Osteoblast (primary cell): ENCODE measurements around the gene TNK1. TPM values are rescaled to one million over a fixed set of nuclear protein-coding genes. Genes with fewer than 3 reads are reported as not detected.
"Not testable (repeated sequence)": the region's sequence is repeated elsewhere in the genome, so short reads cannot be mapped to it uniquely, and the experiment has no call there.

ENCODE experiments used
- DNase-seq: peaks from one replicate; pipeline ENCODE4 v3.0.0; 2011; ENCODE audit warnings: low spot score, mixed read lengths; ENCODE audit not compliant: insufficient read length; ENCODE audit errors: missing footprints
- H2AFZ ChIP-seq: 2 replicates; pipeline ENCODE4 v1.6.0; 2011; ENCODE audit warnings: mild to moderate bottlenecking, low read length
- H3K27ac ChIP-seq: 2 replicates; pipeline ENCODE4 v1.5.1; 2011; ENCODE audit warnings: mild to moderate bottlenecking, low read depth, low read length, moderate library complexity
- H3K27me3 ChIP-seq: 2 replicates; pipeline ENCODE4 v1.6.0; 2012; ENCODE audit warnings: mild to moderate bottlenecking, control low read depth, inconsistent platforms, low read length, moderate library complexity; ENCODE audit not compliant: insufficient read depth
- H3K36me3 ChIP-seq: 2 replicates; pipeline ENCODE4 v1.5.1; 2011; ENCODE audit warnings: mild to moderate bottlenecking, low read length, control low read depth, moderate library complexity; ENCODE audit not compliant: insufficient read depth
- H3K4me1 ChIP-seq: 2 replicates; pipeline ENCODE4 v1.5.1; 2011; ENCODE audit warnings: mild to moderate bottlenecking, low read length, control low read depth, moderate library complexity; ENCODE audit not compliant: insufficient read depth
- H3K4me2 ChIP-seq: 2 replicates; pipeline ENCODE4 v1.6.0; 2011; ENCODE audit warnings: mild to moderate bottlenecking, low read length; ENCODE audit not compliant: insufficient read depth
- H3K4me3 ChIP-seq: fragments of 200-600 bp; sonication (generic); 3 replicates; pipeline ENCODE4 v1.5.1; 2012; ENCODE audit warnings: mild to moderate bottlenecking, low read length, inconsistent platforms; ENCODE audit not compliant: insufficient read depth
- H3K79me2 ChIP-seq: 2 replicates; pipeline ENCODE4 v1.6.0; 2012; ENCODE audit warnings: mild to moderate bottlenecking, low read length, control low read depth, inconsistent platforms; ENCODE audit not compliant: insufficient read depth
- H3K9me3 ChIP-seq: 2 replicates; pipeline ENCODE4 v1.5.1; 2011; ENCODE audit warnings: low read depth, low read length, control low read depth
- H4K20me1 ChIP-seq: 2 replicates; pipeline ENCODE4 v1.6.0; 2012; ENCODE audit warnings: mild to moderate bottlenecking, low read length, control low read depth; ENCODE audit not compliant: insufficient read depth
- total RNA-seq: library from RNA; depleted of rRNA; stranded (reverse); fragments of >200 nt; gene quantifications from 2 replicates; pipeline ENCODE4 v1.2.3, GENCODE V29; 2012
- TF ChIP-seq, protein P1 (sequence below): IDR thresholded peaks from 2 replicates; pipeline ENCODE4 v1.5.1; 2011; ENCODE audit warnings: mild to moderate bottlenecking, low read depth, low read length, moderate library complexity; ENCODE audit errors: extremely low read depth

Gene TNK1
- total RNA-seq, 1 donor, result 0.36 TPM

DNA sequence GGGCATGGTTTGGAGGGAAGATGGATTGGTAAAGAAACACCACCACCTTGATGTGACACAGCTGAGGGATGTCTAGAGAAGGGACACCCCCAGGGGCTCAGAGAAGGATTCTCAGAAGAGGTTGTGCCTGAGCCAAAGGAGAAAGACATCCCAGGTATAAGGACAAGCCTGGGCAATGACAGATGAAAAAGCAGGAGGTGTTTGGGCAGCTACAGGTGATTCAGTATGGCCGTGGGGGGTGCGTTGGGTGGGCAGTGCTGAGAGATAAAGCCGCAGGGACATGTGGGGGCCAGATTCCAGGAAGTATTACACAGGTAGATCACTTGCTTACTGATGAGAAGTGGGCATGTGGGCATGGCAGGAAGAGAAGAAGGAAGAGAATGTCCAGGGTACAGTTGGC is 19.0 kb upstream of the TNK1 start:
- Histone ChIP-seq H3K27me3 (no peaks in the 10 kb centered on the region), H2AFZ (no peak overlapping the region), H3K9me3 (no peaks in the 10 kb centered on the region), H3K27ac (no peak overlapping the region), H3K4me2 (no peak overlapping the region), H4K20me1 (no peaks in the 10 kb centered on the region), H3K36me3 (no peaks in the 10 kb centered on the region), H3K4me1 (no peaks in the 10 kb centered on the region), H3K4me3 (no peak overlapping the region), H3K79me2 (no peaks in the 10 kb centered on the region)
- DNase-seq, result no peak
- TF ChIP-seq, protein P1, sequence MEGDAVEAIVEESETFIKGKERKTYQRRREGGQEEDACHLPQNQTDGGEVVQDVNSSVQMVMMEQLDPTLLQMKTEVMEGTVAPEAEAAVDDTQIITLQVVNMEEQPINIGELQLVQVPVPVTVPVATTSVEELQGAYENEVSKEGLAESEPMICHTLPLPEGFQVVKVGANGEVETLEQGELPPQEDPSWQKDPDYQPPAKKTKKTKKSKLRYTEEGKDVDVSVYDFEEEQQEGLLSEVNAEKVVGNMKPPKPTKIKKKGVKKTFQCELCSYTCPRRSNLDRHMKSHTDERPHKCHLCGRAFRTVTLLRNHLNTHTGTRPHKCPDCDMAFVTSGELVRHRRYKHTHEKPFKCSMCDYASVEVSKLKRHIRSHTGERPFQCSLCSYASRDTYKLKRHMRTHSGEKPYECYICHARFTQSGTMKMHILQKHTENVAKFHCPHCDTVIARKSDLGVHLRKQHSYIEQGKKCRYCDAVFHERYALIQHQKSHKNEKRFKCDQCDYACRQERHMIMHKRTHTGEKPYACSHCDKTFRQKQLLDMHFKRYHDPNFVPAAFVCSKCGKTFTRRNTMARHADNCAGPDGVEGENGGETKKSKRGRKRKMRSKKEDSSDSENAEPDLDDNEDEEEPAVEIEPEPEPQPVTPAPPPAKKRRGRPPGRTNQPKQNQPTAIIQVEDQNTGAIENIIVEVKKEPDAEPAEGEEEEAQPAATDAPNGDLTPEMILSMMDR, result no peak

DNA sequence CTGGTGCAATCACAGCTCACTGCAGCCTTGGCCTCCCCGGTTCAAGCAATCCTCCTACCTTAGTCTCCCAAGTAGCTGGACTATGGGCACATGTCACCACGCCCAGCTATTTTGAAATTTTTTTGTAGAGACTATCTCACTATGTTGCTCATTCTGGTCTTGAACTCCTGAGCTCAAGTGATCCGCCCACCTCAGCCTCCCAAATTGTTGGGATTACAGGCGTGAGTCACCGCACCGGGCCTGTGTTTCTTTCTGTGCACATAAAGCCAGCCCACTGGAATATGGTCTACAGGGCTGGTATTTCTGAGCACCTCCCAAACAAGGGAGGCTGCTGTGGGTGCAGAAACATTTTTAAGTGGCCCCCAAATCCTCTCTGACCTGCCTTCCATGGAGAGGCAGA is 17.6 kb upstream of the TNK1 start:
- DNase-seq, result peak; percentile 66
- TF ChIP-seq, protein P1, result no peak

DNA sequence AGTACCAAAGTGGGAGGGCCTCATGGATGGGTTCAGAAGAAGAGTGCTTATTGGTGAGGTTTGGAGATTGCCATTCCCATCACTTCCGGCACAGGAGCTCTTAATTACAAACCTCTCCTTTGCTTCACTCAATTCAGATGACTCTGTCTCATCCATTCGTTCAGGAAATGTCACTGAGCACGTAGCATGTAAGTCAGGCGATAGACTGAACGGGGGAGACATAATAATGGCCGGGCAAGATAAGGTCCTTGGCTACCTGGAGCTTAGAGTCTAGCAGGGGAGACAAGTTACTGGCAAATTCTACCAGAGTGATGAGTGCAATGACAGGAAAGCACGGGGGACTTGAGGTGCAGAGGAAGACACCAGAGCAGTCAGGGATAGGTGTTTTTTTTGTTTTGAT is 14.9 kb upstream of the TNK1 start:
- H3K27ac ChIP-seq, H3K4me2 ChIP-seq, H4K20me1 ChIP-seq, H3K4me3 ChIP-seq, H3K9me3 ChIP-seq, H3K79me2 ChIP-seq, H2AFZ ChIP-seq, H3K36me3 ChIP-seq, H3K4me1 ChIP-seq: not testable (repeated sequence)
- H3K27me3 ChIP-seq, result peaks cover 17% of the 10 kb centered on the region
- peak; percentile 25 for DNase-seq

More for the DNA sequence above, 17.6 kb upstream of the TNK1 start:
- Histone ChIP-seq H3K4me3 (no peak overlapping the region), H3K36me3 (no peaks in the 10 kb centered on the region), H3K27ac (no peak overlapping the region), H4K20me1 (no peaks in the 10 kb centered on the region), H3K9me3 (no peaks in the 10 kb centered on the region), H3K27me3 (no peaks in the 10 kb centered on the region), H3K79me2 (no peaks in the 10 kb centered on the region), H2AFZ (no peak overlapping the region), H3K4me2 (no peak overlapping the region), H3K4me1 (no peaks in the 10 kb centered on the region)

DNA sequence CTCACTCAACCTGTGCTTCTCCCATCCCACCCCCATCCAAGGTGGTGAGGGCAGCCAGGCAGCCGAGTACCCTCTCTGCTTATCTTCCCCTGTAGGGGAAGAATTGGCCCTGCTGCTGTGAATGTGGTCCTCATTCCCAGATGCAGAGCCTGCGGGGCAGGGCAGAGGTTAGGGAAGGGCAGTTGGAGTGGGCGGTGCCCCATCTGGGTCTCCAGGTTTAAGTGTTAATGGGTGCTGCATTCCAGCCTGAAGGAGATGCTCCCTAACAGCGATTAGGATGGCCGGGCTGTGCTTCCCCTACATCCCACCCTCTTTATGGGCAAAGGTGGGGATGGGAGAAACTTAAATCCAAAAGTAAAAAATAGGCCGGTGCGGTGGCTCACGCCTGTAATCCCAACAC is 13.8 kb upstream of the TNK1 start:
- no peak overlapping the region for H2AFZ ChIP-seq

More for the DNA sequence above, 13.8 kb upstream of the TNK1 start:
- Histone ChIP-seq H3K36me3 (no peaks in the 10 kb centered on the region), H3K27ac (no peak overlapping the region), H3K9me3 (no peaks in the 10 kb centered on the region), H3K4me2 (no peak overlapping the region), H4K20me1 (no peaks in the 10 kb centered on the region), H3K4me1 (no peaks in the 10 kb centered on the region), H3K4me3 (no peak overlapping the region), H3K79me2 (no peaks in the 10 kb centered on the region), H3K27me3 (peaks cover 17% of the 10 kb centered on the region)
- TF ChIP-seq, protein P1, result no peak
- DNase-seq, result no peak
